Activated CD4-positive, alpha-beta T cell treated with anti-CD3 and anti-CD28 coated beads for 24 hours (primary cell): ENCODE data around the gene SYT2.
"Not testable (repeated sequence)": the region's sequence is repeated elsewhere in the genome, so short reads cannot be mapped to it uniquely, and the experiment has no call there.

Experiments used
- DNase-seq, 2 donors: peaks; one replicate each; pipeline ENCODE4 v3.0.0-alpha.2; 2020; ENCODE audit warnings: low read depth in 2 of 2

Gene SYT2

GRCh38 chr1:202572867-202573266 is 137.4 kb downstream of the SYT2 start:
- no peak for DNase-seq

DNA sequence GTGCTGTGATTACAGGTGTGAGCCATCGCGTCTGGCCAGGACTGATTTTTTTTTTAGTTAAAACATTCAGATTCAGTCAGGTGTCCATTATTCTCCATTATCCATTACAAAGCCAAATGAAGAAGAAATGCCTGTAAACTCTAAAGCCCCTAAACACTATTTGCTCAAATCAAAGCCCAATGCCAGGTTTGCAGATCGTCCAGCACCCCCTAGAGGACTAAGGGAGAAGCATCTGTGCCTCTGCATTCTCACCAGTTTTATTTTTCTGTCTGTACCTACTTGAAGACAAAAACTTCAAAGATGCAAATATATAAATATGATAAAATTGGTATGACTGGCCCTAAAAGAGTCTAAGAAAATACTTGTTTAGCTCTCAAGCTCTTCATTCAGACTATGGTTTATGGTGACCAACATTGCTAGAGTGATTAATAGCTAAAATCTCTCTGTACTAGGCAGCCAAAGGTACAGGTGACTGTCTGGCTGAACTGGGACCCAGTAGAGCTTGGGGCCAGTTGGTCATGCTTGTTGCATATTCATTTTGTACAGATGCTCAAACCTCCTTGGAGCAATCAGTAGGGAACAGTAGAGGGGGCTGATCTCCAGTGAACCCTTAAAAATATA is 138.4 kb downstream of the SYT2 start:
- DNase-seq, result no peak

- DNase-seq, result no peak
These were observed 140.6 kb downstream of the SYT2 start for GRCh38 chr1:202569393-202570322.

- no peak for DNase-seq
These were observed 141.4 kb downstream of the SYT2 start for GRCh38 chr1:202568826-202569225.

GRCh38 chr1:202568410-202568809 is 141.8 kb downstream of the SYT2 start:
- no peak for DNase-seq

- DNase-seq, result no peak
These were observed 142.5 kb downstream of the SYT2 start for GRCh38 chr1:202567738-202568137.

DNA sequence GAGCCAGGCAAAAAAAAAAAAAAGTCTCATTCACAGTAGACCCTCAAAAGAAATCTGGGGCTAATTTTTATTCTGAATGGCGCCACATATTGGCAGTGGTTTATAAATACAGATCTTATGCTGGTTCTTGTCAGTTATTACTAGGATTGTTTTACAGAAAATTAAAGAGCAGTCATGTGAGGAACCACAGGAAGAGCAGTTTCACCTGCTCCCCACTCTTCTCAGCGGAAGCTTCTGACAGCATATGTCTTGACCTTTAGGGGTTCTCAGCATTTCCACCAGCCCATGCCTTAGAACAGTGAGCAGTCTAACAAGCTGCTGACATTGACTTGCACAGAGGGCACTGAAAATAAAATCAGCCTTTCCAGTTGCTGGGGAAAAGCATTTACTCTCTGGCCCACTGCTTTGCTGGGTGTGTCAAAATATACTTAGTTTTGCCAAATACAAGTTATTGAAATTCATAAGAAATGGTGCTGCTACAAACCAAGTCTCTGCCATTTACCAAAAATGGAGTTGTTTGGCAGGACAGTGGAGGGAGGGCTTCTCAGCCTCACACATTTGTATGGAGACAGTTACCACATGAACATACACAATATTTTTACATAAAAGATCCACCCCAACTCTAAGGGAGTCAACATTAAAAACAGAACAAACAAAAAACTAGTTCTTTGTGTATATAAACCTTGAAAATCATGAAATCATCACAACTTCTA is 144.2 kb downstream of the SYT2 start:
- no peak for DNase-seq

DNA sequence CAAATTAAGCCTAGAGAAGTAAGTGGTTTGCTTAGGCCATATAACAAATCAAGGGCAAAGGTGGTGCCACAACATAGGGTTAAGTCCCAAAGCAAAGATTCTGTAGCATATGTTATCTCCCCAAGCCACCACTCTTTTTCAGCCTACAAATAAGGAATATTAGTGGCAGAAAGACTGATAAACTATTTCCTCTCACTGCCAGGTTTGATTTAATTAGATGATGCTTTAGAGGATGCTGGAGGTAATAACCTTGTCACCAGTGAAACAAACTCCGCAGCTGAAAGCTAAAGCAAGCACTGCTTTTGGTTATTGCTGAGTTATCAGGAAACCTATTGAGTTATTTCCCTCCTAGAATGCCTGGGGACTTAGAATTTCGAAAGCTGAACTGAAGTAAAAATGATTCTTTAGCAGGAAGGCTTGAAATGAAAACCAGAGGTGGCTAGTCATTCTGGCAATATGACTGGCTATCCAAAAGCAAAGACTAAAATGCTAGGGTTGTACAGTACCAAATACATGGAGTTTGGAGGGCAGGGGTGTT is 145.2 kb downstream of the SYT2 start:
- no peak for DNase-seq

DNA sequence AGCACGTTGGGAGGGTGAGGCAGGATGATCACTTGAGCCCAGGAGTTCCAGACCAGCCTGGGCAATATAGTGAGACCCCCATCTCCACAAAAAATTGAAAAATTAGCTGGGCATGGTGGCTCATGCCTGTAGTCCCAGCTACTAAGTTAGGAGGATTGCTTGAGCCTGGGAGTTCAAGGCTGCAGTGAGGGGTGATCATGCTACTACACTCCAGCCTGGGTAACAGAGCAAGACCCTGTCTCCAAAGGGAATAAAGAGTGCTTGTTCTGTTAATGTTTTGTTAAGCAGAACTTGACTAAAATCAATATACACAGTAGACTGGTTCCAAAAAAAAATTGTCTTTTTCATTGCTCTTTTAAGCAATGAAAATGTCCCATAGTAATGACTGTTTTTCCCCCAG is 146.4 kb downstream of the SYT2 start:
- no peak for DNase-seq

GRCh38 chr1:202562444-202563060 is 147.7 kb downstream of the SYT2 start:
- no peak for DNase-seq

GRCh38 chr1:202561726-202562443 is 148.4 kb downstream of the SYT2 start:
- no peak for DNase-seq

GRCh38 chr1:202561240-202561639 is 149.0 kb downstream of the SYT2 start:
- DNase-seq, result no peak

DNA sequence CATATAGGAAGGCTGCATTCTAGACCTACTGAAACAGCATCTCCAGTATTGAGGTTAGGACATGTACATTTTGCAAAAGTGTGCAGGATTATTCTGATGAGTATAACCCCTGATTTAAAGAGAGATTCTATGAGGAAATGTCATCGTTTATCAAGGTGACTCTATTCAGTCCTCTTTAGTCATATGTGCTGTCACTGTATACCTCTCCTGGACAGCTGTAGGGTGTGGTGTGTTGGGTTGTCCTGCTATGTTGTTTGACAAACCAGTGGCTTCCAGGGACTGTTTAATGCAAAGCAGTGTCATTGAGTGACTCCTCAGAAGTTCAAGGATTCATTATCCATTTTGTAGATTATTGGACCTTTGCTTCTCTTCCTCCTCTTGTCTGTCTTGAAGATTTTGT is 152.6 kb downstream of the SYT2 start:
- DNase-seq, result not testable (repeated sequence)

GRCh38 chr1:202556037-202556436 is 154.2 kb downstream of the SYT2 start:
- not testable (repeated sequence) for DNase-seq

DNA sequence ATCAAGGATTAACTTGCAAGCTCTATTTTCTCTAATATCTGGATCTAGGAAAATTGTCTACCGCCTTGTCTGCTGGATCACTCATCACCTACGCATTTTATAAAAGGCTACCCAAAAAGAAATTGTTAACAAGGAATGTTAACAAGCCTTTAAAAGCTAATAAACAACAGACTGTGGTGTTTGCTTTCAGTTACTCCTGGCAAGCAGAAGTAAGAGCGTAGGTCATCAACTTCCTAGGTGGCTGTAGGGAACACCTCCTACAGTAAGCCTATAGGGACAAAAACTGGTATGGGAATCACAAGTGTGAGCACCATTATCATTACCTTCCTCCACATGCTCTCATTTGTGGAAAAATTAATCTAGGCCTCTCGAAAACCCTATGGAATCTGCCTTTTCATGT is 155.6 kb downstream of the SYT2 start:
- DNase-seq, result not testable (repeated sequence)

DNA sequence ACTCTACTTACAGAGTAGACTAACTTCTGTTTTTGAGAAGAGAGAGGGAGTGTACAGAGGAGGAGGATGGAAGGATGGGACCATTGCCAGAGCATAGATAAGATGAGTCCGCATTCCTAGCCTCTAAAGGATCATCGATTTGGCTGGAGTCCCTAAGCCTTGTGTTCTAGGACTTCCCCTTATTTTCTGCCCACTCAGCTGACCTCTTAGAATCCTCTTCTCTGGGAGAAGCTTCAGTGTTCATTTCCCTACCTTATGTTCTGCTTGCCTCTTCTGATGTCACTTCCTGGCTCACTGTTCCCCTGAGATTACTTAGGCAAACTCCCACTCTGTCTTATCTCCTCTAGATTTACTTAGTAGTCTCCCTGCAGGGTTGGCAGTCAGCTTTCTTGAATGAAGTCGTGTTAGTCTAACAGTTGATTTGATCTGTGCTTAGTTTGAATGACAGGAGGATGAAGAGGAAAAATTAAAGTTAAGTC is 156.7 kb downstream of the SYT2 start:
- DNase-seq, result no peak

DNA sequence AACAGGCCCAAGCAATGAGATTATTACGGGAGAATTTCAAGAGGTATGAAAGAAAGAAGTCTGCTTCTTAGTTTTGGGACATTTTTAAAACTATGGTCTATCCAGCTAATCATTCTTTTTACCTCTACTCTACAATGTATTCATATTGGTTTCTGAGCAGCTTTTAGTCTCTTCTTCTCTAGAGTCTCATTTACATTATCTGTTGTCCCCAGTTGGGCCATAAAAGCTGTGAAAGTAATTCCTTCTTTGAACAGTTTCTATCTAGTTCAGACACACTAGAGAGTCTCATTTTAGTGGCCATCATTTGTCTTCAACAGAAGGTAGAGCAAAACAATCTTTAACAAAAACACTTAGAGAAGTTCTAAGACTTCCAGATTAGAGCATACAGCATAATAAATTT is 157.2 kb downstream of the SYT2 start:
- DNase-seq, result not testable (repeated sequence)

DNA sequence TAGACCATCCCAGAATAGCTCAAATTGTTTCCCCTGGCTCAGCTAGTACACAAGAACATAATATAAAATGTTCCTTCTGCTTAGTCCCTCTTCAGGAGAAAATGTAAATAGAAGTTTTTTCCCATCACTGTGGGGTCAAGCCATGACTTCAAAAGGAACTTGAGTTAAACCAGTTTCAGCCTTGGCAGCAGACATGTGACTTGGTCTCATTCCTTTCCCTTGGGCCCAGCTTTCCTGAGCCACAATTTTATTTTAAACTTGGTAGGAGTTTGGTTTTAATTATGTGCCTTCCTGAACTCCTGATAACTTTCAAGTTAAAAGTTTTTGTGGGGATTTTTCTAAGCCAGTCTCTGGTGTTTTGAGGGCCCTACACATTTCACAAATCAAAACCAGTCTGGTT is 157.6 kb downstream of the SYT2 start:
- not testable (repeated sequence) for DNase-seq

- DNase-seq, result no peak
These were observed 158.6 kb downstream of the SYT2 start for GRCh38 chr1:202551683-202552082.

GRCh38 chr1:202550088-202550487 is 160.2 kb downstream of the SYT2 start:
- not testable (repeated sequence) for DNase-seq

DNA sequence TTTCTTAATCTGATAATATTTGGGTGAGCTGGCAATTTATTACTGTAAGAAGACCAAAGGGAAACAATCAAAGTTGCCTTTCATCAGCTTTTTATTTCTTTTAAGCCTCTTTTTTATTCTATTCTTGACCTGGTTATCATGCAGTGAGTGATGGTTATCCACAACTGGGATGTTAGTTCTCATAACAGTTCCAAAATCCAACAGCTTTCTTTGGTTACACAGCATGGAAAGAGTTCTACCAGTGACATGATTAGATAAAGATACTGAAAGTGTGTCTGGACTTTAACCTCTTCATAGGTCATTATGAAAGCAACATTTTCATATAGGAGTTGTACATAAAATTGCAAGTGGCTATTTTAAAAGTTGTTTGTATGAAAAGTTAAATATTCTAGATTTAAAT is 163.0 kb downstream of the SYT2 start:
- DNase-seq, result no peak
